HepG2 (cell line): ENCODE results near the gene AOX1. TPM values are rescaled to one million over a fixed set of nuclear protein-coding genes. Genes with fewer than 3 reads are reported as not detected.

Experiments
- ARID2 ChIP-seq: sonication (generic); formaldehyde crosslinking; IDR thresholded peaks from 2 replicates; pipeline ENCODE4 v1.8.1; 2022; ENCODE audit warnings: mild to moderate bottlenecking, missing genetic modification reagents, borderline replicate concordance
- HOXA5 ChIP-seq: sonication (generic); formaldehyde crosslinking; IDR thresholded peaks from 2 replicates; pipeline ENCODE4 v1.4.0; 2020; ENCODE audit warnings: missing genetic modification reagents
- KDM4B ChIP-seq: sonication (generic); formaldehyde crosslinking; IDR thresholded peaks from 2 replicates; pipeline ENCODE4 v1.4.0; 2020; ENCODE audit warnings: missing genetic modification reagents
- MAZ ChIP-seq, 2 experiments: sonication (generic) in 1 of 2; formaldehyde crosslinking in 1 of 2; IDR thresholded peaks; 2 replicates each; pipeline versions ENCODE4 v1.5.0 to v1.6.1; 2012 to 2020; ENCODE audit warnings: low read depth in 2 of 2, mild to moderate bottlenecking in 2 of 2, borderline replicate concordance in 1 of 2, improper control_type of control experiment in 1 of 2, low read length in 1 of 2, missing genetic modification reagents in 1 of 2, moderate library complexity in 1 of 2
- MTF2 ChIP-seq: sonication (generic); formaldehyde crosslinking; IDR thresholded peaks from 2 replicates; pipeline ENCODE4 v1.5.0; 2020; ENCODE audit warnings: missing genetic modification reagents, borderline replicate concordance
- NFIC ChIP-seq: IDR thresholded peaks from 2 replicates; pipeline ENCODE4 v1.6.1; 2012; ENCODE audit warnings: mild to moderate bottlenecking, low read length, inconsistent platforms
- NR2F1 ChIP-seq, 2 experiments: fragments of 450-650 bp in 1 of 2; formaldehyde crosslinking in 1 of 2; IDR thresholded peaks; 2 replicates each; pipeline versions ENCODE4 v1.5.0 to v1.6.1; 2016 to 2020; ENCODE audit warnings: mild to moderate bottlenecking in 1 of 2, missing compliant biosample characterization in 1 of 2, missing genetic modification reagents in 1 of 2, moderate library complexity in 1 of 2
- RARA ChIP-seq: IDR thresholded peaks from 2 replicates; pipeline ENCODE4 v1.6.1; 2016; ENCODE audit warnings: missing genetic modification reagents, missing compliant biosample characterization
- SIX1 ChIP-seq: sonication (generic); formaldehyde crosslinking; IDR thresholded peaks from 2 replicates; pipeline ENCODE4 v1.4.0; 2020; ENCODE audit warnings: missing genetic modification reagents, borderline replicate concordance
- SMAD9 ChIP-seq: sonication (generic); formaldehyde crosslinking; IDR thresholded peaks from 2 replicates; pipeline ENCODE4 v1.5.1; 2020; ENCODE audit warnings: mild to moderate bottlenecking, missing genetic modification reagents
- TARDBP ChIP-seq: sonication (generic); formaldehyde crosslinking; IDR thresholded peaks from 2 replicates; pipeline ENCODE4 v1.8.0; 2022; ENCODE audit warnings: mild to moderate bottlenecking, missing genetic modification reagents
- ZBED4 ChIP-seq: sonication (generic); formaldehyde crosslinking; IDR thresholded peaks from 2 replicates; pipeline ENCODE4 v1.4.0; 2020; ENCODE audit warnings: missing genetic modification reagents, borderline replicate concordance
- ZC3H4 ChIP-seq: sonication (generic); formaldehyde crosslinking; IDR thresholded peaks from 2 replicates; pipeline ENCODE4 v1.4.0; 2020; ENCODE audit warnings: missing genetic modification reagents, borderline replicate concordance
- ZNF557 ChIP-seq: sonication (generic); formaldehyde crosslinking; IDR thresholded peaks from 2 replicates; pipeline ENCODE4 v1.4.0; 2020; ENCODE audit warnings: missing genetic modification reagents
- polyA plus RNA-seq, 8 experiments: library from polyadenylated mRNA; depleted of rRNA in 3 of 8; stranded (reverse) in 7 of 8; unstranded in 1 of 8; fragments of >200 nt; fragmentation: Illumina TruSeq in 4 of 8; extraction: Trizol in 4 of 8; gene quantifications; 2 replicates each; pipeline versions ENCODE4 v1.2.1 to v1.2.3, GENCODE V29; 2011 to 2016; ENCODE audit warnings: low read depth in 4 of 8, missing spikeins in 1 of 8, mixed read lengths in 1 of 8; ENCODE audit not compliant: insufficient read depth in 1 of 8
- total RNA-seq, 5 experiments: library from RNA; depleted of rRNA; stranded (reverse); fragments of >200 nt; fragmentation: Illumina TruSeq; extraction: Trizol; gene quantifications; 2 replicates each; pipeline ENCODE4 v1.2.3, GENCODE V29; 2016; ENCODE audit warnings: low read depth in 1 of 5
- TF ChIP-seq, protein P1 (sequence below): sonication (generic); formaldehyde crosslinking; IDR thresholded peaks from 2 replicates; pipeline ENCODE4 v1.4.0; 2020; ENCODE audit warnings: mild to moderate bottlenecking, missing genetic modification reagents
- TF ChIP-seq, protein P2 (sequence below): sonication (generic); formaldehyde crosslinking; conservative IDR thresholded peaks from 2 replicates; pipeline ENCODE4 v1.8.1; 2023; ENCODE audit warnings: missing genetic modification reagents
- TF ChIP-seq, protein P3 (sequence below): sonication (generic); formaldehyde crosslinking; IDR thresholded peaks from 2 replicates; pipeline ENCODE4 v1.4.0; 2020; ENCODE audit warnings: missing genetic modification reagents
- TF ChIP-seq, protein P4 (sequence below): sonication (generic); formaldehyde crosslinking; conservative IDR thresholded peaks from 2 replicates; pipeline ENCODE4 v1.4.0; 2020; ENCODE audit warnings: missing genetic modification reagents

AOX1 gene
- total and polyA plus RNA-seq, 2 of the 13 experiments (the other 11 are each of a cell fraction or from before 2014, with no cell fraction given): 9.2 to 18.0 TPM

DNA sequence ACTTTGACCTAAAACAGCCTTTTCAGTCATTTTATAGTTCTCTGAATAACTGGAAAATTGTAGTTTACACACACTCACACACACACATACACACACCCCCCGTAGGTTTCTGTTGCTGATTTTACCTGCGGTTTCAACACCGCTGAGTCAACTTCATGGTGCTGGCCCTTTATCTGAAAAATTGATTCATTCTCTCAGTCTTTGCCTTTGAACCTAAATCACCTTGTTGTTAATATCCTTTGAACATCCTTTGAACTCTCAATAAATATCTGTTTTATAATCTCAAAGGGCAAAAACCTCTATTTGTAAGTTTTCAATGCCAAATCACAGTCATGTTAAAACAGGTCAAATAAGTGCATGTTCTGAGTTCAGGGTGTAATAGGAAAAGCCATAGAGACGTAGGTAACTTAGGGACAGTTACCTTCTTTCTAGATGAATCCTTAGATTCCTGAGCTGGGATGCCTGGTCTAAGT lies 116.9 kb downstream of the AOX1 start (continued):
- TF ChIP-seq ARID2 (CRISPR knock-in tag) (no peak), RARA (CRISPR knock-in tag) (peak; percentile 84), SIX1 (CRISPR knock-in tag) (peak; percentile 80), ZBED4 (CRISPR knock-in tag) (peak; percentile 22; the same call in 1 of the 2 replicates), MTF2 (CRISPR knock-in tag) (no peak), ZNF557 (no peak), SMAD9 (no peak), NFIC (peak; percentile 95), TARDBP (CRISPR knock-in tag) (no peak; the same call in 1 of the 2 replicates), KDM4B (CRISPR knock-in tag) (no peak), MAZ (IDR thresholded peaks at IDR 0.05; ENCODE audit: borderline replicate concordance, low read depth, low read length) (no peak), MAZ (CRISPR knock-in tag; IDR thresholded peaks at IDR 0.05; ENCODE audit: low read depth) (0 out of 2 replicates have a peak, but pooled peaks have one; percentile 29), NR2F1 (CRISPR knock-in tag; IDR thresholded peaks at IDR 0.05) (peak in 1 of 2 experiments; percentile 81; a peak in 2 of 4 replicates), HOXA5 (CRISPR knock-in tag) (no peak), ZC3H4 (CRISPR knock-in tag) (no peak)
- TF ChIP-seq, protein P1, sequence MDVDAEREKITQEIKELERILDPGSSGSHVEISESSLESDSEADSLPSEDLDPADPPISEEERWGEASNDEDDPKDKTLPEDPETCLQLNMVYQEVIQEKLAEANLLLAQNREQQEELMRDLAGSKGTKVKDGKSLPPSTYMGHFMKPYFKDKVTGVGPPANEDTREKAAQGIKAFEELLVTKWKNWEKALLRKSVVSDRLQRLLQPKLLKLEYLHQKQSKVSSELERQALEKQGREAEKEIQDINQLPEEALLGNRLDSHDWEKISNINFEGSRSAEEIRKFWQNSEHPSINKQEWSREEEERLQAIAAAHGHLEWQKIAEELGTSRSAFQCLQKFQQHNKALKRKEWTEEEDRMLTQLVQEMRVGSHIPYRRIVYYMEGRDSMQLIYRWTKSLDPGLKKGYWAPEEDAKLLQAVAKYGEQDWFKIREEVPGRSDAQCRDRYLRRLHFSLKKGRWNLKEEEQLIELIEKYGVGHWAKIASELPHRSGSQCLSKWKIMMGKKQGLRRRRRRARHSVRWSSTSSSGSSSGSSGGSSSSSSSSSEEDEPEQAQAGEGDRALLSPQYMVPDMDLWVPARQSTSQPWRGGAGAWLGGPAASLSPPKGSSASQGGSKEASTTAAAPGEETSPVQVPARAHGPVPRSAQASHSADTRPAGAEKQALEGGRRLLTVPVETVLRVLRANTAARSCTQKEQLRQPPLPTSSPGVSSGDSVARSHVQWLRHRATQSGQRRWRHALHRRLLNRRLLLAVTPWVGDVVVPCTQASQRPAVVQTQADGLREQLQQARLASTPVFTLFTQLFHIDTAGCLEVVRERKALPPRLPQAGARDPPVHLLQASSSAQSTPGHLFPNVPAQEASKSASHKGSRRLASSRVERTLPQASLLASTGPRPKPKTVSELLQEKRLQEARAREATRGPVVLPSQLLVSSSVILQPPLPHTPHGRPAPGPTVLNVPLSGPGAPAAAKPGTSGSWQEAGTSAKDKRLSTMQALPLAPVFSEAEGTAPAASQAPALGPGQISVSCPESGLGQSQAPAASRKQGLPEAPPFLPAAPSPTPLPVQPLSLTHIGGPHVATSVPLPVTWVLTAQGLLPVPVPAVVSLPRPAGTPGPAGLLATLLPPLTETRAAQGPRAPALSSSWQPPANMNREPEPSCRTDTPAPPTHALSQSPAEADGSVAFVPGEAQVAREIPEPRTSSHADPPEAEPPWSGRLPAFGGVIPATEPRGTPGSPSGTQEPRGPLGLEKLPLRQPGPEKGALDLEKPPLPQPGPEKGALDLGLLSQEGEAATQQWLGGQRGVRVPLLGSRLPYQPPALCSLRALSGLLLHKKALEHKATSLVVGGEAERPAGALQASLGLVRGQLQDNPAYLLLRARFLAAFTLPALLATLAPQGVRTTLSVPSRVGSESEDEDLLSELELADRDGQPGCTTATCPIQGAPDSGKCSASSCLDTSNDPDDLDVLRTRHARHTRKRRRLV: no peak
- TF ChIP-seq, protein P2, sequence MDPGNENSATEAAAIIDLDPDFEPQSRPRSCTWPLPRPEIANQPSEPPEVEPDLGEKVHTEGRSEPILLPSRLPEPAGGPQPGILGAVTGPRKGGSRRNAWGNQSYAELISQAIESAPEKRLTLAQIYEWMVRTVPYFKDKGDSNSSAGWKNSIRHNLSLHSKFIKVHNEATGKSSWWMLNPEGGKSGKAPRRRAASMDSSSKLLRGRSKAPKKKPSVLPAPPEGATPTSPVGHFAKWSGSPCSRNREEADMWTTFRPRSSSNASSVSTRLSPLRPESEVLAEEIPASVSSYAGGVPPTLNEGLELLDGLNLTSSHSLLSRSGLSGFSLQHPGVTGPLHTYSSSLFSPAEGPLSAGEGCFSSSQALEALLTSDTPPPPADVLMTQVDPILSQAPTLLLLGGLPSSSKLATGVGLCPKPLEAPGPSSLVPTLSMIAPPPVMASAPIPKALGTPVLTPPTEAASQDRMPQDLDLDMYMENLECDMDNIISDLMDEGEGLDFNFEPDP (CRISPR knock-in tag): no peak
- TF ChIP-seq, protein P3, sequence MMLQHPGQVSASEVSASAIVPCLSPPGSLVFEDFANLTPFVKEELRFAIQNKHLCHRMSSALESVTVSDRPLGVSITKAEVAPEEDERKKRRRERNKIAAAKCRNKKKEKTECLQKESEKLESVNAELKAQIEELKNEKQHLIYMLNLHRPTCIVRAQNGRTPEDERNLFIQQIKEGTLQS (CRISPR knock-in tag): no peak
- TF ChIP-seq, protein P4, sequence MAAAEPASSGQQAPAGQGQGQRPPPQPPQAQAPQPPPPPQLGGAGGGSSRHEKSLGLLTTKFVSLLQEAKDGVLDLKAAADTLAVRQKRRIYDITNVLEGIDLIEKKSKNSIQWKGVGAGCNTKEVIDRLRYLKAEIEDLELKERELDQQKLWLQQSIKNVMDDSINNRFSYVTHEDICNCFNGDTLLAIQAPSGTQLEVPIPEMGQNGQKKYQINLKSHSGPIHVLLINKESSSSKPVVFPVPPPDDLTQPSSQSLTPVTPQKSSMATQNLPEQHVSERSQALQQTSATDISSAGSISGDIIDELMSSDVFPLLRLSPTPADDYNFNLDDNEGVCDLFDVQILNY (CRISPR knock-in tag): no peak
